ENCODE data around the gene PCBP2.
"Not testable (repeated sequence)": the region's sequence is repeated elsewhere in the genome, so short reads cannot be mapped to it uniquely, and the experiment has no call there.

The PCBP2 gene

DNA sequence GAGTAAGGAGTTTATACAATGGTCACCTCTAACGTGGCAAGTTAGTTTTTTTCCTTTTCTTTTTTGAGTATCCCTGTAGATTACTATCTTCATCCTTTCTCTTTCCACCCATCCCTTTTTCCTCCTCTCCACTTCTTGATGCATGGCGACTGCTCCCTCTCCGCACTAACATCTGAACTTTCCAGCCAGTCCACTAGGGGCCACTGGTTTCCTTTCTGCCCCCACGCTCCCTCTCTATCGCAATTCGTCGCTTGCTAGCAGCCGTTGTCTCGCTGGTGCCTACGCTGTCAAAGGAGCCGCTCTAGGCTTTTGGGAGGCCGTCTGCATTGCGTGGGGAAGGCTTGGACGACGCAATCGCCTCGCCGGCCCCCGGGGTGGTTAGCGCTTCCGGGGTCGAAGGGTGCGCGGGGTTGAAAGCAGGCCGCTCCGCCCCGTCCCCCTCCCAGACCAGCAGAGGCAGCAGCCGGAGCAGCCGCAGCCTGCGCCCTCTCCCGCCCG is at the start of gene PCBP2:
PCBP2 (plus strand) TSS at position 442 of the 498 bp plus-strand sequence. CDS start 2,699 bp downstream, outside the sequence.
- peak; percentile 91 for DNase-seq

DNA sequence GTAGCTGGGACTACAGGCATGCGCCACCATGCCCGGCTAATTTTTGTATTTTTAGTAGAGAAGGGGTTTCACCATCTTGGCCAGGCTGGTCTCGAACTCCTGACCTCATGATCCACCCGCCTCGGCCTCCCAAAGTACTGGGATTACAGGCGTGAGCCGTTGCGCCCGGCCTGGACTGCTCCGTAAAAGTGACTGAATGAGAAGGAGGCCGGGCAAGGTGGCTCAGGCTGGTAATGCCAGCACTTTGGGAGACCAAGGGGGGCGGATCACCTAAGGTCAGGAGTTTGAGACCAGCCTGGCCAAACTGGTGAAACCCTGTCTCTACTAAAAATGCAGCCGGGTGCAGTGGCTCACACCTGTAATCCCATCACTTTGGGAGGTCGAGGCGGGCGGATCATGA is 49.6 kb upstream of the PCBP2 start:
- not testable (repeated sequence) for DNase-seq

DNA sequence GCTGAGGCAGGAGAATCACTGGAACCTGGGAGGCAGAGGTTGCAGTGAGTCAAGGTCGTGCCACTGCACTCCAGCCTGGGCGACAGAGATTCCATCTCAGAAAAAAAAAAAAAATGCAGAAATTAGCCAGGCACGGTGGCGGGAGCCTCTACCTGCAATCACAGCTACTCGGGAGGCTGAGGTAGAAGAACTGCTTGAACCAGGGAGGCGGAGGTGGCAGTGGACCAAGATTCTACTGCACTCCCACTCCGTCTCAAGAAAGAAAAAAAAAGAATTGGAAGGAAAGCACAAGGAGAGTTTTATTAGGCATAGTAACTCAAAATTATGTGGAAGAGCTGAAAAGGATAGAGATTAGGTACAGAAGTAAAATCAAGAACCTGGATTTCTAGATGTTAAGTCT is 49.0 kb upstream of the PCBP2 start:
- no peak for DNase-seq

- DNase-seq, result no peak
Observed at GRCh38 chr12:53410951-53411350, 41.0 kb upstream of the PCBP2 start.

DNA sequence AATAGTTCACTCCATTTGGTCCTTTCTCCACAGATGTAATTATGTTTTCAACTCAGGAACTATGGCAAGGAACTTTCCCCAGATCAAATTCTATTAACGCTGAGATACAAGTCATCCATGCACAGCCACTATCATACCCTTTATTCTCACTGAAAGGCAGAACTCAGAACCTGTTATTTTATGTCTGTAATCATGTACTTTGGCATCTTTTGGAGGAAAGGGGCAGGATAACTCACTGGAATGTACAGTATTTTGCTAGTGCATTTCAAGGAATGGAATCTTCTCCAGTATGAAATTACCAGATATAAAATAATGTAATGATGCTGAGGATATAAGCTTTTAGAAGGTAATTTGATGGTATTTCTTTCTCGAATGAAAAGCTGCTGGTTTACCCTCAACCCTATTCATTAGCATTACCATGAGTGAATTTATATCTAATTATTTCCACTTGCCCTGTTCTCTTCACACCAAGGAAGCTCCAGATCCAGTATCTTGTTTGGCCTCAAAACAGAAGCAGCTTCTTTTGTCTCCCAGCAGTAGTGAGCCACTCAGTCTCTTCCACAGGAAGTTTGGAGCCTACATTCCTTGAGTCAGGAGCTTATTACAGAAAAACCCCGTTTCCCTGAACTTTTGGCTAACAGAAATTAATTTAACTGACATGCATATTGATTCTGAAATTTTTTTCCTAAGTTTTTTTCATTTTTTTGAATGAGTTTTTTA is 38.3 kb upstream of the PCBP2 start:
- DNase-seq, result no peak

DNA sequence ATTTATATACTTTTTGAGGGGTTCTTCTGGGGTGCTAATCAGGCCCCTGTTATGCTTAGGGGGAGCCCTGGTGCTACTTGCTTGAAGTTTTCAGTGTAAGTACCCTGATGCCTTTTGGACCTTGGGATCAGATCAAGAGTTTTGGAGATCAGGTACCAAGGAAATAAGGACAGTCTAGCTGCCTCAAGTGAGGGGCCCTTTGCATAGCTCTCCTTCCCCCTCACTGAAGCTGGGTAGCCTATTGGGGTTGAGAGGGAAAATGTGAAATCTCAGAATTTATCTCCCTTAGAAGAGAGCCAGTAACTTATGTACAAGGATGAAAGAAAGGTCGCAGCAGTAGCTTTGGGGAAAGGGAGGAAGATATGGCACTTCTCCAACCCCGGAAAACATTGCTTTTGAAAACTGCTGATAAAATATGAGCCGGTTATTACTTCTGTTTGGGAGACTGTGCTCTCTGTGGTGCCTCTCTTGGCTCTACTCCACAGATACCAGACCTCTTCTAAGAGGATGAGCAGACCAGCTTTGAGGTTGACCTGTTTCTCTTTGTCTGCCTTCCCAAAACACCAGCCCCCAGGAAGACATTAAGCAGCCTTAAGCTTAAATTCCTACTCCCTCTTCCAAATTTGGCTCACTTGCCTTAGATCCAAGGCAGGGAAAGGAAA is 37.0 kb upstream of the PCBP2 start:
- DNase-seq, result no peak

GRCh38 chr12:53415752-53416389 is 36.0 kb upstream of the PCBP2 start:
- not testable (repeated sequence) for DNase-seq

DNA sequence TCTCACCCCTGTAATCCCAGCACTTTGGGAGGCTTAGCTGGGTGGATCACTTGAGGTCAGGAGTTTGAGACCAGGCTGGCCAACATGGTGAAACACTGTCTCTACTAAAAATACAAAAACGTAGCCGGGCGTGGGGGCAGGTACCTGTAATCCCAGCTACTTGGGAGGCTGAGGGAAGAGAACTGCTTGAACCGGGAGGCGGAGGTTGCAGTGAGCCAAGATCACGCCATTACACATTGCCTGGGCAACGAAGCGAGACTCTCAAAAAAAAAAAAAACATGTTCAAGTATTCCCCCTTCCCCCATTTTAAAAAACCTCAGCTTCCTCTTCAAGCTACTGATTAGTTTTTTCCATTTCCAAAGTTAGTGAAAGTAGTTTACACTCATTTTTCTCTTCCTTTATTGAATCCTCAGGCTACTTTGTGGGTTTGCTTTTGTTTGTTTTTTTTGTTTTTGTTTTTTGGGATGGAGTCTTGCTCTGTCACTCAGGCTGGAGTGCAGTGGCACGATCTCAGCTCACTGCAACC is 34.5 kb upstream of the PCBP2 start:
- not testable (repeated sequence) for DNase-seq

DNA sequence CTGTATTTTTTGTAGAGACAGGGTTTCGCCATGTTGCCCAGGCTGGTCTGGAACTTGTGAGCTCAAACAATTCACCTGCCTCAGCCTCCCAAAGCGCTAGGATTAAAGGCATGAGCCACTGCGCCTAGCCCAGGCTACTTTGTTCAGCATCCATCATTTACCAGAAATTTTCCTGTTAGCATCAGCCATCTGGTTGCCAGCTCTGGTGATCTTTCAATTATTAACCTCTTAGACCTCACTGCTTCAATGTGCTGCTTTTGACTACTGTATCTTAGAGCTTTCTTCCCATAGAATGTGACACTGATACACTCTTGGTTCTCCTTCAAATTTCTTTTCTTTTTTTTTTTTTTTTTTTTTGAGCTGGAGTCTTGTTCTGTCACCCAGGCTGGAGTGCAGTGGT is 33.7 kb upstream of the PCBP2 start:
- DNase-seq, result no peak

GRCh38 chr12:53419756-53420155 is 32.1 kb upstream of the PCBP2 start:
- DNase-seq, result no peak

DNA sequence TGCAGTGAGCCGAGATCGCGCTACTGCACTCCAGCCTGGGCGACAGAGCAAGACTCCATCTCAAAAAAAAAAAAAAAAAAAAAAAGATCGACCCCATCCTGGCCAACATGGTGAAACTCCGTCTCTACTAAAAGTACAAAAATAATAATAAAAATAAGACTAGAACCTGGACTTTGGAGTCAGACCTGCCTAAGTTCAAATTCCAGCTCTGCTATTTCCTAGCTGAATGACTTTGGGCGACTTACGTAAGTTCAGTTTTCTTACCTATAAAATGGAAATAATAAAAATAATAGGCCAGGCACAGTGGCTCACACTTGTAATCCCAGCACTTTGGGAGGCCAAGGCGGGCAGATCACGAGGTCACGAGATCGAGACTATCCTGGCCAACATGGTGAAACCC is 29.7 kb upstream of the PCBP2 start:
- DNase-seq, result not testable (repeated sequence)

- DNase-seq, result no peak
Observed at GRCh38 chr12:53423597-53423996, 28.3 kb upstream of the PCBP2 start, which contains the start of gene AMHR2. Gene AMHR2, plus strand, starts transcription at chr12:53423855. Its CDS starts 80 bp downstream, at chr12:53423935.

DNA sequence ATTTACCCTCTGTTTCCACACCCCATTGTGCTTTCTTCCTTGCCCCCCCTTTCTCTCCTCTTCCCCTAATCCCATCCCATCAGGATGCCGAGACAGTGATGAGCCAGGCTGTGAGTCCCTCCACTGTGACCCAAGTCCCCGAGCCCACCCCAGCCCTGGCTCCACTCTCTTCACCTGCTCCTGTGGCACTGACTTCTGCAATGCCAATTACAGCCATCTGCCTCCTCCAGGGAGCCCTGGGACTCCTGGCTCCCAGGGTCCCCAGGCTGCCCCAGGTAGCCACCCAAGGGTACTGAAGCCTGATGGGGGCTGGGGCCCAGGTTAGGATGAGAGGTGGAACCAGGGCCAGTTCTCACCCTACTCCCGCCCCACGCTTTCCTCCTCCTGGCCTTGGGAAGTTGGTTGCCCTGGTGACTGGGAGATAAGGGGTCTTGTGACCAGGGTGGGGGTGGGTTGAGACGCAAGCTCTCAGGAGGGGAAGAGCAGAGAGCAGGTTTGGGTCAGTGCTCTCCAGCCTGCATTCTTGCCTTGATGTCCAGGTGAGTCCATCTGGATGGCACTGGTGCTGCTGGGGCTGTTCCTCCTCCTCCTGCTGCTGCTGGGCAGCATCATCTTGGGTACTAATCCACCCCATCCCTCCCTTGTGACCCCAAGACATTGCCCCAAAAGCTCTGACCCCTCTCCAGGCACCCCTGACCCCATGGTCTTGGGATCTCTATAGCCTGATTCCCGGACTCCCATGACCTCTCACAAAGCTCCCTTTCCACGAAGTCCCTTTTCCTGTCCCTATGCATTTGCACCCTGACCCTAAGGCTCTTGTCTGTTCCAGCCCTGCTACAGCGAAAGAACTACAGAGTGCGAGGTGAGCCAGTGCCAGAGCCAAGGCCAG is 27.0 kb upstream of the PCBP2 start:
- DNase-seq, result no peak

DNA sequence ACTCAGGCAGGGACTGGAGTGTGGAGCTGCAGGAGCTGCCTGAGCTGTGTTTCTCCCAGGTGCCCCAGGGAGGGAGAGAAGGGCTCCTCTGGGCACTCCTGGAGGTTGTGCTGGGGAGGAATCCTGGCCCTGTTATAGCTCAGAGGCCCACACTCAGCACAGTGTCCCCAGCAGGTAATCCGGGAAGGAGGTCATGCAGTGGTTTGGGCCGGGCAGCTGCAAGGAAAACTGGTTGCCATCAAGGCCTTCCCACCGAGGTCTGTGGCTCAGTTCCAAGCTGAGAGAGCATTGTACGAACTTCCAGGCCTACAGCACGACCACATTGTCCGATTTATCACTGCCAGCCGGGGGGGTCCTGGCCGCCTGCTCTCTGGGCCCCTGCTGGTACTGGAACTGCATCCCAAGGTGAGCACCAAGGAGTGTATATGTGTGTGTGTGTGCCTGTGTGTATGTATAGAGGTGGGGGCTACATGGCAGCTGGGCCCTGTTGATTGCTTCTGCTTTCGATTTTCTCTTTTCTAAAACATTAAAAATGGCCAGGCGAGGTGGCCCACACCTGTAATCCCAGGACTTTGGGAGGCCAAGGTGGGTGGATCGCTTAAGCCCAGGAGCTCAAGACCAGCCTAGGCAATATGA is 26.3 kb upstream of the PCBP2 start:
- DNase-seq, result no peak

GRCh38 chr12:53427905-53428594 is 23.9 kb upstream of the PCBP2 start:
- DNase-seq, result no peak

- DNase-seq, result no peak
Observed at GRCh38 chr12:53428741-53429140, 23.2 kb upstream of the PCBP2 start.

DNA sequence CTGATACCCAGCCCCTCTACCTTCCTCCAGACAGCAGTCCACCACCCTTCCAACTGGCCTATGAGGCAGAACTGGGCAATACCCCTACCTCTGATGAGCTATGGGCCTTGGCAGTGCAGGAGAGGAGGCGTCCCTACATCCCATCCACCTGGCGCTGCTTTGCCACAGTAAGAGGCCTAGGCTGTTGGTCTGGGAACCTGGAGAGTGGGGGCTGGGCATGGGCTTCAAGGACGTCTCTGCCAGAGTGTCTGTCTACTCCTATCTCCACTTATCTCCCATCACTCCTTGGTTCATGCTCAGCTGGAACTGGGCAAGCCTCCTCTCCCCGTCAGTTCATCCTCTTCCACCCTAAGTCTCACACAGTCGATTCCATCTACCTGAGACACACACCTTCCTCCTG is 21.8 kb upstream of the PCBP2 start:
- no peak for DNase-seq

- DNase-seq, result no peak
Observed at GRCh38 chr12:53431187-53431586, 20.7 kb upstream of the PCBP2 start.

DNA sequence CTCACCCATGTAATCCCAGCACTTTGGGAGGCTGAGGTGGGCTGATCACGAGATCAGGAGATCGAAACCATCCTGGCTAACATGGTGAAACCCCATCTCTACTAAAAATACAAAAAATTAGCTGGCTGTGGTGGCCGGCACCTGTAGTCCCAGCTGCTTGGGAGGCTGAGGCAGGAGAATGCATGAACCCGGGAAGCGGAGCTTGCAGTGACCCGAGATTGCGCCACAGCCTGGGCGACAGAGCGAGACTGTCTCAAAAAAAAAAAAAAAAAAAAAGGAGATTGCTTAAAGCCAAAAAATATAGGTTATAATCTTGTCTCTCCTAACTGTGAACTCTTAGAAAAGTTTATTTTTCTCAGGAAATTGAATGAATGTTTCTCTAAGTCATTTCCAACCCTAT is 16.6 kb upstream of the PCBP2 start:
- not testable (repeated sequence) for DNase-seq

GRCh38 chr12:53439582-53439981 is 12.3 kb upstream of the PCBP2 start:
- not testable (repeated sequence) for DNase-seq

Measured in DMS79 treated with DMSO at 0.1 percent for 48 hours (cell line).